Hepatocyte (in vitro differentiated cells): ENCODE results near the gene C1QB.

ENCODE experiments used
- EZH2 ChIP-seq: fragments of 200-600 bp; sonication (generic); IDR thresholded peaks from 2 replicates; pipeline ENCODE4 v1.6.1; 2016; ENCODE audit warnings: antibody characterized with exemption, mild to moderate bottlenecking, borderline replicate concordance
- TF ChIP-seq, protein P1 (sequence below): fragments of 200-600 bp; sonication (generic); IDR thresholded peaks from 2 replicates; pipeline ENCODE4 v1.5.1; 2016; ENCODE audit warnings: antibody characterized with exemption, mild to moderate bottlenecking; ENCODE audit not compliant: poor library complexity

DNA sequence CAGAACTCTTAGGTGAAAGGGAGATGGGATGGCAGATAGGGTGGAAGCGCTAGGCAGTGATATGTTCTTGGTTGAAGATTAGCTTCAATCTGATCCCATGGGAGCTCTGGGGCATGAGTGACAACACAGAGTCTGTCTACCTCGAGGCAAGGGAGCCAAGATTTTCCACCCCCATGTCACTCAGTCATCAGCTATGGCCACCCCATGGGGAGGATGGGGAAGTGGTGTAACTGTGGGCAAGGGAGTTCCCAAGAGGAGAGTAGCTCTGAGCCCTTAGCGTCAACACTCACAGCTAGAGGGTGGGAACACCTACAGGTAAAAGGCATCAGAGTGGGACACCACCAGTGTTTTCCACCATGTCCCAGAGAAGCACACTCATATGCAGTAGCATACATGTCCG is 46.9 kb upstream of the C1QB start:
- TF ChIP-seq, protein P1, sequence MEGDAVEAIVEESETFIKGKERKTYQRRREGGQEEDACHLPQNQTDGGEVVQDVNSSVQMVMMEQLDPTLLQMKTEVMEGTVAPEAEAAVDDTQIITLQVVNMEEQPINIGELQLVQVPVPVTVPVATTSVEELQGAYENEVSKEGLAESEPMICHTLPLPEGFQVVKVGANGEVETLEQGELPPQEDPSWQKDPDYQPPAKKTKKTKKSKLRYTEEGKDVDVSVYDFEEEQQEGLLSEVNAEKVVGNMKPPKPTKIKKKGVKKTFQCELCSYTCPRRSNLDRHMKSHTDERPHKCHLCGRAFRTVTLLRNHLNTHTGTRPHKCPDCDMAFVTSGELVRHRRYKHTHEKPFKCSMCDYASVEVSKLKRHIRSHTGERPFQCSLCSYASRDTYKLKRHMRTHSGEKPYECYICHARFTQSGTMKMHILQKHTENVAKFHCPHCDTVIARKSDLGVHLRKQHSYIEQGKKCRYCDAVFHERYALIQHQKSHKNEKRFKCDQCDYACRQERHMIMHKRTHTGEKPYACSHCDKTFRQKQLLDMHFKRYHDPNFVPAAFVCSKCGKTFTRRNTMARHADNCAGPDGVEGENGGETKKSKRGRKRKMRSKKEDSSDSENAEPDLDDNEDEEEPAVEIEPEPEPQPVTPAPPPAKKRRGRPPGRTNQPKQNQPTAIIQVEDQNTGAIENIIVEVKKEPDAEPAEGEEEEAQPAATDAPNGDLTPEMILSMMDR, result no peak
- no peak for TF ChIP-seq EZH2
